ENCODE data around the gene LEKR1.

DNA sequence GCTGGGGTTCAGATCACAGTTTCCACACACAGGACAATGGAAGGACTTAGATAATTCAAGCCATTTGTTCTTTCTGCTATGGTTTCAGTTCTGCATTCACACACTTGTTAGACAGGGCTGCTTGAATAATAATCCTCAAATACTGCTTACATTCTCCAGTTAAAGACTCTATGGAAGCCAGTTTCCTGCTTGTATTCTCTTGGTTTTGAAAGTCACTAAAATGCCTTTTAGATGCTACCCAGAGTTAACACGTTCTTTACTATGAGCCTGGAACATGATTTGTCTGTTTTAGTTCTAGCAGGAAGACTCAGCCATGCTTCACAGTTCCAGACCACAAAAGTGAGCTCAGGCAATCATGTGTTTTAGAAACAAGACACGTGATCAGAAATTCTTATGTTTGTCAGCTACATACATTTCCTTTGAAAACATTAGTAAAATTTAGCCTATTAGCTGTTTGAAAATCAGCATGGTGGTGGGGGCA, 152.4 kb downstream of the LEKR1 start:
- TF ChIP-seq, protein P1, sequence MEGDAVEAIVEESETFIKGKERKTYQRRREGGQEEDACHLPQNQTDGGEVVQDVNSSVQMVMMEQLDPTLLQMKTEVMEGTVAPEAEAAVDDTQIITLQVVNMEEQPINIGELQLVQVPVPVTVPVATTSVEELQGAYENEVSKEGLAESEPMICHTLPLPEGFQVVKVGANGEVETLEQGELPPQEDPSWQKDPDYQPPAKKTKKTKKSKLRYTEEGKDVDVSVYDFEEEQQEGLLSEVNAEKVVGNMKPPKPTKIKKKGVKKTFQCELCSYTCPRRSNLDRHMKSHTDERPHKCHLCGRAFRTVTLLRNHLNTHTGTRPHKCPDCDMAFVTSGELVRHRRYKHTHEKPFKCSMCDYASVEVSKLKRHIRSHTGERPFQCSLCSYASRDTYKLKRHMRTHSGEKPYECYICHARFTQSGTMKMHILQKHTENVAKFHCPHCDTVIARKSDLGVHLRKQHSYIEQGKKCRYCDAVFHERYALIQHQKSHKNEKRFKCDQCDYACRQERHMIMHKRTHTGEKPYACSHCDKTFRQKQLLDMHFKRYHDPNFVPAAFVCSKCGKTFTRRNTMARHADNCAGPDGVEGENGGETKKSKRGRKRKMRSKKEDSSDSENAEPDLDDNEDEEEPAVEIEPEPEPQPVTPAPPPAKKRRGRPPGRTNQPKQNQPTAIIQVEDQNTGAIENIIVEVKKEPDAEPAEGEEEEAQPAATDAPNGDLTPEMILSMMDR (conservative IDR thresholded peaks at IDR 0.05; ENCODE audit: low read length) = no peak
- TF ChIP-seq EZH2phosphoT487 (IDR thresholded peaks at IDR 0.05; ENCODE audit: borderline replicate concordance, low read depth, low read length) = no peak

Data from OCI-LY7 (cell line).